H1 (cell line): ENCODE measurements around the gene THG1L. TPM values are rescaled to one million over a fixed set of nuclear protein-coding genes. Genes with fewer than 3 reads are reported as not detected.

Experiments
- CTCF ChIA-PET: fragments of 300-600 bp; sonication (Branson Sonifier 250); formaldehyde crosslinking; loops from one replicate; lab custom pipeline; 2021; ENCODE audit not compliant: partially characterized antibody; lab: Charles Lee
- POLR2A ChIA-PET: fragments of 300-600 bp; sonication (Branson Sonifier 250); formaldehyde crosslinking; loops from one replicate; lab custom pipeline; 2021; ENCODE audit warnings: inconsistent platforms; ENCODE audit not compliant: partially characterized antibody; lab: Charles Lee
- DNase-seq, 2 experiments: peaks; one replicate each; pipeline versions ENCODE4 v3.0.0 to v3.0.0-alpha.2; 2010 to 2022; ENCODE audit warnings: low spot score in 2 of 2, low read depth in 1 of 2, mixed read lengths in 1 of 2
- FAIRE-seq: peaks from 2 replicates; lab custom pipeline; 2011; peaks lifted over from hg19 to GRCh38; lab: Jason Lieb, UNC
- H2AFZ ChIP-seq: 2 replicates; pipeline ENCODE4 v1.8.1; 2012; ENCODE audit warnings: low read length, inconsistent platforms
- H2AK5ac ChIP-seq: 2 replicates; pipeline ENCODE4 v1.6.1; 2013; ENCODE audit warnings: low read depth, low read length
- H2BK120ac ChIP-seq: replicated peaks from 2 replicates; pipeline ENCODE3; 2013; ENCODE audit warnings: low read depth, low read length, inconsistent platforms
- H2BK12ac ChIP-seq: 2 replicates; pipeline ENCODE4 v1.6.1; 2013; ENCODE audit warnings: low read depth, low read length
- H2BK15ac ChIP-seq: 2 replicates; pipeline ENCODE4 v1.6.1; 2013; ENCODE audit warnings: low read length
- H2BK20ac ChIP-seq: 2 replicates; pipeline ENCODE4 v1.6.1; 2013; ENCODE audit warnings: low read length
- H2BK5ac ChIP-seq: 2 replicates; pipeline ENCODE4 v1.6.1; 2013; ENCODE audit warnings: low read depth, low read length
- H3K14ac ChIP-seq: 2 replicates; pipeline ENCODE4 v1.6.1; 2013; ENCODE audit warnings: inconsistent platforms; ENCODE audit not compliant: insufficient read length
- H3K18ac ChIP-seq: 2 replicates; pipeline ENCODE4 v1.6.1; 2013; ENCODE audit warnings: low read length; ENCODE audit errors: extremely low read depth
- H3K23ac ChIP-seq: 2 replicates; pipeline ENCODE4 v1.6.1; 2013; ENCODE audit warnings: inconsistent platforms; ENCODE audit not compliant: insufficient read length
- H3K23me2 ChIP-seq: 2 replicates; pipeline ENCODE4 v1.6.1; 2013; ENCODE audit warnings: low read depth, low read length
- H3K27ac ChIP-seq: 2 replicates; pipeline ENCODE4 v1.6.1; 2011; ENCODE audit warnings: low read depth, low read length, inconsistent platforms
- H3K27me3 ChIP-seq, 4 experiments: replicated peaks in 1 of 4; 1 replicate in 1 of 4; 2 replicates in 3 of 4; pipeline versions ENCODE4 v1.6.1 to v1.8.1; 2011 to 2013; ENCODE audit warnings: low read length in 3 of 4, mild to moderate bottlenecking in 3 of 4, inconsistent platforms in 2 of 4, mixed read lengths in 2 of 4, moderate library complexity in 1 of 4; ENCODE audit not compliant: control insufficient read depth in 3 of 4, insufficient read depth in 3 of 4; ENCODE audit errors: extremely low read depth in 1 of 4
- H3K36me3 ChIP-seq, 4 experiments: 2 replicates each; pipeline versions ENCODE4 v1.6.1 to v1.8.1; 2011 to 2013; ENCODE audit warnings: mild to moderate bottlenecking in 4 of 4, low read length in 3 of 4, moderate library complexity in 2 of 4, control low read depth in 1 of 4, inconsistent platforms in 1 of 4; ENCODE audit not compliant: insufficient read depth in 4 of 4, control insufficient read depth in 2 of 4
- H3K4ac ChIP-seq: replicated peaks from 2 replicates; pipeline ENCODE3; 2013; ENCODE audit warnings: low read length, low read depth, mixed read lengths, inconsistent platforms; ENCODE audit not compliant: insufficient read length
- H3K4me1 ChIP-seq, 4 experiments: replicated peaks in 1 of 4; 1 replicate in 1 of 4; 2 replicates in 3 of 4; pipeline versions ENCODE4 v1.6.1 to v1.8.1; 2011 to 2013; ENCODE audit warnings: low read length in 3 of 4, inconsistent platforms in 2 of 4, mixed read lengths in 1 of 4; ENCODE audit not compliant: insufficient read depth in 4 of 4, control insufficient read depth in 3 of 4
- H3K4me2 ChIP-seq, 2 experiments: 2 replicates each; pipeline versions ENCODE4 v1.6.1 to v1.8.1; 2011 to 2013; ENCODE audit warnings: low read depth in 2 of 2, low read length in 2 of 2, control low read depth in 1 of 2, inconsistent platforms in 1 of 2, mild to moderate bottlenecking in 1 of 2; ENCODE audit not compliant: insufficient read depth in 1 of 2
- H3K4me3 ChIP-seq, 4 experiments: fragments of 200-600, 300-600 bp in 1 of 4; sonication (generic), shearing (Covaris generic), sonication (Bioruptor Twin) in 1 of 4; 2 replicates each; pipeline versions ENCODE4 v1.5.1 to v1.8.1; 2011 to 2016; ENCODE audit warnings: low read length in 4 of 4, low read depth in 3 of 4, control low read depth in 2 of 4, inconsistent platforms in 2 of 4, mild to moderate bottlenecking in 2 of 4, mixed read lengths in 1 of 4, moderate library complexity in 1 of 4; ENCODE audit not compliant: insufficient read depth in 2 of 4; ENCODE audit errors: extremely low read depth in 1 of 4
- H3K56ac ChIP-seq: replicated peaks from 2 replicates; pipeline ENCODE3; 2013; ENCODE audit warnings: low read depth, mild to moderate bottlenecking, mixed read lengths, low read length, inconsistent platforms; ENCODE audit not compliant: insufficient read length
- H3K79me1 ChIP-seq: 2 replicates; pipeline ENCODE4 v1.6.1; 2013; ENCODE audit warnings: low read depth, low read length, control low read depth
- H3K79me2 ChIP-seq, 2 experiments: 2 replicates each; pipeline versions ENCODE4 v1.6.1 to v1.8.1; 2012 to 2013; ENCODE audit warnings: low read length in 2 of 2, mild to moderate bottlenecking in 2 of 2, inconsistent platforms in 1 of 2; ENCODE audit not compliant: insufficient read depth in 2 of 2, control insufficient read depth in 1 of 2
- H3K9ac ChIP-seq, 4 experiments: replicated peaks in 1 of 4; 1 replicate in 1 of 4; 2 replicates in 3 of 4; pipeline versions ENCODE4 v1.6.1 to v1.8.1; 2011 to 2013; ENCODE audit warnings: low read depth in 3 of 4, low read length in 3 of 4, control low read depth in 2 of 4, mild to moderate bottlenecking in 2 of 4, moderate library complexity in 2 of 4, inconsistent platforms in 1 of 4; ENCODE audit errors: extremely low read depth in 1 of 4
- H3K9me3 ChIP-seq, 2 experiments: 2 replicates each; pipeline versions ENCODE4 v1.6.1 to v1.8.1; 2012 to 2013; ENCODE audit warnings: mild to moderate bottlenecking in 2 of 2, moderate library complexity in 2 of 2, control low read depth in 1 of 2, inconsistent platforms in 1 of 2, low read depth in 1 of 2, low read length in 1 of 2, mixed read lengths in 1 of 2; ENCODE audit not compliant: insufficient read depth in 2 of 2
- H4K20me1 ChIP-seq, 2 experiments: replicated peaks in 1 of 2; 2 replicates each; pipeline versions ENCODE3 to v1.8.1; 2011 to 2013; ENCODE audit warnings: inconsistent platforms in 2 of 2, low read length in 2 of 2, mild to moderate bottlenecking in 1 of 2; ENCODE audit not compliant: insufficient read depth in 2 of 2, control insufficient read depth in 1 of 2
- H4K5ac ChIP-seq: 2 replicates; pipeline ENCODE4 v1.6.1; 2013; ENCODE audit warnings: low read length, low read depth, mixed read lengths, inconsistent platforms; ENCODE audit not compliant: insufficient read length
- H4K8ac ChIP-seq: 2 replicates; pipeline ENCODE4 v1.8.0; 2013; ENCODE audit warnings: mild to moderate bottlenecking, moderate library complexity, low read length, inconsistent platforms; ENCODE audit not compliant: insufficient read depth; ENCODE audit errors: extremely low read depth
- H4K91ac ChIP-seq: replicated peaks from 2 replicates; pipeline ENCODE3; 2013; ENCODE audit warnings: low read length, mixed read lengths, inconsistent platforms; ENCODE audit not compliant: insufficient read length
- ATF2 ChIP-seq: IDR thresholded peaks from 2 replicates; pipeline ENCODE4 v1.6.1; 2012; ENCODE audit warnings: low read length, inconsistent platforms
- BRCA1 ChIP-seq: IDR thresholded peaks from 2 replicates; pipeline ENCODE4 v1.6.1; 2012; ENCODE audit warnings: low read depth, low read length, improper control_type of control experiment
- CBX5 ChIP-seq: fragments of 300-800, 300-1000 bp; sonication (generic); IDR thresholded peaks from 2 replicates; pipeline ENCODE4 v1.7.1; 2016; ENCODE audit warnings: antibody characterized with exemption, low read length, low read depth
- CBX8 ChIP-seq: fragments of 300-800, 300-1000 bp; sonication (generic); IDR thresholded peaks from 2 replicates; pipeline ENCODE4 v1.7.1; 2016; ENCODE audit warnings: low read depth, low read length, borderline replicate concordance
- CEBPB ChIP-seq: IDR thresholded peaks from 2 replicates; pipeline ENCODE4 v1.6.1; 2012; ENCODE audit warnings: low read depth, low read length
- HDAC2 ChIP-seq, 2 experiments: fragments of 300-600 bp in 1 of 2; sonication (generic) in 1 of 2; IDR thresholded peaks; 2 replicates each; pipeline ENCODE4 v1.6.1; 2011 to 2012; ENCODE audit warnings: low read depth in 2 of 2, low read length in 2 of 2, mild to moderate bottlenecking in 2 of 2, moderate library complexity in 2 of 2, borderline replicate concordance in 1 of 2, inconsistent platforms in 1 of 2
- HDAC6 ChIP-seq: IDR thresholded peaks from one replicate; pipeline ENCODE4 v1.7.1; 2012; ENCODE audit warnings: low read depth, mild to moderate bottlenecking, inconsistent platforms, low read length, moderate library complexity
- KDM4A ChIP-seq: IDR thresholded peaks from one replicate; pipeline ENCODE4 v1.7.1; 2012; ENCODE audit warnings: low read depth, mild to moderate bottlenecking, moderate library complexity, low read length, inconsistent platforms; ENCODE audit not compliant: severe bottlenecking
- RXRA ChIP-seq: IDR thresholded peaks from 2 replicates; pipeline ENCODE4 v1.6.1; 2011; ENCODE audit warnings: low read depth, mild to moderate bottlenecking, low read length, moderate library complexity; ENCODE audit not compliant: insufficient read depth
- SIN3A ChIP-seq, 2 experiments: IDR thresholded peaks in 1 of 2; conservative IDR thresholded peaks in 1 of 2; 2 replicates each; pipeline ENCODE4 v1.6.1; 2011 to 2012; ENCODE audit warnings: low read length in 2 of 2, improper control_type of control experiment in 1 of 2, low read depth in 1 of 2, mild to moderate bottlenecking in 1 of 2
- SP1 ChIP-seq: IDR thresholded peaks from 2 replicates; pipeline ENCODE4 v1.6.1; 2011; ENCODE audit warnings: low read depth, low read length
- TCF12 ChIP-seq: IDR thresholded peaks from 2 replicates; pipeline ENCODE4 v1.6.1; 2011; ENCODE audit warnings: low read depth, mild to moderate bottlenecking, low read length
- ZNF274 ChIP-seq: IDR thresholded peaks from 2 replicates; pipeline ENCODE4 v1.7.0; 2012; ENCODE audit warnings: low read length, borderline replicate concordance; ENCODE audit errors: extremely low read depth
- WGBS, 2 experiments: shearing (Covaris generic) in 1 of 2; methylation state at CpG; one replicate each; pipeline versions ENCODE4 v1.1.6 to v1.1.7; 2013 to 2015; ENCODE audit warnings: low lambda C conversion rate in 2 of 2, mixed read lengths in 2 of 2, inconsistent platforms in 1 of 2, low coverage in 1 of 2, missing lambda C conversion rate in 1 of 2; ENCODE audit not compliant: insufficient replicate concordance in 2 of 2, insufficient coverage in 1 of 2, insufficient read length in 1 of 2; ENCODE audit errors: extremely low coverage in 1 of 2, missing lambda C conversion rate in 1 of 2; 5-methylcytosine and 5-hydroxymethylcytosine counted together
- polyA plus RNA-seq, 7 experiments: library from polyadenylated mRNA; depleted of rRNA in 3 of 7; stranded (reverse) in 5 of 7; unstranded in 2 of 7; fragments of >200 nt in 5 of 7; fragments of 200-250 nt in 2 of 7; gene quantifications; 1 replicate in 5 of 7; 2 replicates in 1 of 7; 4 replicates in 1 of 7; pipeline versions ENCODE4 v1.2.1 to v1.2.3, GENCODE V29; 2011 to 2013; ENCODE audit warnings: missing spikeins in 2 of 7, mixed read lengths in 2 of 7
- total RNA-seq: library from RNA; stranded (reverse); fragmentation: NEBNext Ultra II Directional; extraction: Animal tissue kit (Norgen Biotek cat#: 25700); gene quantifications from 2 replicates; pipeline ENCODE4 v1.2.1, GENCODE V29; 2021

THG1L gene
- total and polyA plus RNA-seq, 2 of the 8 experiments (the other 6 are each of a cell fraction or from before 2014, with no cell fraction given), result 8.1 to 12.4 TPM

- Histone ChIP-seq H3K4me1 (no peaks in the 10 kb centered on the region), H2AFZ (no peak overlapping the region), H4K20me1 (no peaks in the 10 kb centered on the region), H3K23ac (no peak overlapping the region), H2BK12ac (no peak overlapping the region), H4K8ac (no peak overlapping the region), H3K23me2 (no peaks in the 10 kb centered on the region), H2BK20ac (no peak overlapping the region), H2BK15ac (no peak overlapping the region), H2BK5ac (no peak overlapping the region), H3K27me3 (peaks cover 0 to 1% (median 0%) of the 10 kb centered on the region in 4 experiments; a peak in 1 of 7 replicates), H3K9me3 (no peaks in the 10 kb centered on the region), H3K9ac (no peak overlapping the region), H3K36me3 (no peaks in the 10 kb centered on the region), H3K4me3 (no peak overlapping the region), H3K18ac (no peak overlapping the region), H3K4me2 (no peak overlapping the region), H3K79me1 (no peaks in the 10 kb centered on the region), H4K5ac (no peak overlapping the region), H3K56ac (no peak overlapping the region), H3K4ac (no peak overlapping the region), H3K27ac (no peak overlapping the region), H2BK120ac (no peak overlapping the region), H3K14ac (no peak overlapping the region), H4K91ac (no peak overlapping the region), H2AK5ac (no peak overlapping the region), H3K79me2 (no peaks in the 10 kb centered on the region)
- ChIA-PET POLR2A (no interaction called here), CTCF (interaction anchor here (0.7 to 1.1 kb wide), 4 partner anchors 9 to 12 kb away, joined by 3 to 6 read pairs (median 4); no protein-coding TSS in a partner anchor)
- WGBS, 2 experiments, result 90% methylated on average over 1 of the region's 1 CpG; no CpG with 5 or more reads in 1 of the 2 experiments
- FAIRE-seq, result no peak
- DNase-seq, result no peak
- no peak for TF ChIP-seq ZNF274
- TF ChIP-seq CBX5, result no peak
- no peak for TF ChIP-seq ATF2
- no peak for TF ChIP-seq CBX8
- TF ChIP-seq SIN3A (conservative IDR thresholded peaks at IDR 0.05 in 1 of 2, IDR thresholded peaks at IDR 0.05 in 1 of 2; ENCODE audit: low read depth in 1 of 2, low read length in 2 of 2), result no peak
- no peak for TF ChIP-seq RXRA
- no peak for TF ChIP-seq TCF12
- TF ChIP-seq CEBPB, result no peak
- TF ChIP-seq BRCA1, result no peak
- no peak for TF ChIP-seq KDM4A
- TF ChIP-seq HDAC2 (IDR thresholded peaks at IDR 0.05; ENCODE audit: borderline replicate concordance in 1 of 2, low read depth in 2 of 2, low read length in 2 of 2), result no peak
- no peak for TF ChIP-seq SP1
- TF ChIP-seq HDAC6, result no peak
Measured at GRCh38 chr5:157750320-157750719, 19.1 kb downstream of the THG1L start.
